Heart left ventricle (tissue), 16 donors: ENCODE measurements around the gene BANF1. TPM values are rescaled to one million over a fixed set of nuclear protein-coding genes. Genes with fewer than 3 reads are reported as not detected.

Source experiments
- ATAC-seq, 4 donors: fragments of 200-7000 bp; cut with Tn5 transposase; one replicate each; pipeline ENCODE4 v1.9.1; 2020 to 2022; ENCODE audit warnings: moderate library complexity in 4 of 4, mild to moderate bottlenecking in 3 of 4, moderate number of reproducible peaks in 1 of 4
- DNase-seq, 5 donors: peaks; one replicate each; pipeline ENCODE4 v3.0.0-alpha.2; 2020
- H3K27ac ChIP-seq, 12 donors: fragments of 200-600 bp; sonication (generic) in 4 of 12; one replicate each; pipeline versions ENCODE4 v1.5.0 to v1.8.0; 2016 to 2022; ENCODE audit warnings: mild to moderate bottlenecking in 2 of 12
- H3K27me3 ChIP-seq, 9 donors: fragments of 200-600 bp; sonication (generic) in 2 of 9; one replicate each; pipeline versions ENCODE4 v1.5.1 to v1.8.0; 2016 to 2022; ENCODE audit warnings: mild to moderate bottlenecking in 3 of 9
- H3K36me3 ChIP-seq, 9 donors: fragments of 200-600 bp; sonication (generic) in 2 of 9; one replicate each; pipeline versions ENCODE4 v1.5.0 to v1.8.0; 2018 to 2022; ENCODE audit warnings: mild to moderate bottlenecking in 2 of 9
- H3K4me1 ChIP-seq, 12 donors: fragments of 200-600 bp; sonication (generic) in 4 of 12; one replicate each; pipeline versions ENCODE4 v1.5.0 to v1.8.0; 2016 to 2022; ENCODE audit warnings: mild to moderate bottlenecking in 3 of 12
- H3K4me3 ChIP-seq, 12 donors: fragments of 200-600 bp; sonication (generic) in 4 of 12; one replicate each; pipeline versions ENCODE4 v1.5.0 to v1.8.0; 2017 to 2022; ENCODE audit warnings: mild to moderate bottlenecking in 9 of 12, moderate library complexity in 4 of 12
- H3K9me3 ChIP-seq, 12 donors: fragments of 200-600 bp; sonication (generic) in 4 of 12; one replicate each; pipeline versions ENCODE4 v1.5.0 to v1.8.0; 2016 to 2022; ENCODE audit warnings: mild to moderate bottlenecking in 1 of 12
- CTCF ChIP-seq, 12 donors: fragments of 200-600 bp; sonication (generic) in 4 of 12; IDR thresholded peaks; one replicate each; pipeline versions ENCODE4 v1.5.0 to v1.8.0; 2018 to 2022; ENCODE audit warnings: antibody characterized with exemption in 12 of 12, mild to moderate bottlenecking in 5 of 12
- POLR2A ChIP-seq, 2 donors: fragments of 450-650 bp; IDR thresholded peaks; one replicate each; pipeline ENCODE4 v1.6.1; 2017; ENCODE audit warnings: antibody characterized with exemption in 2 of 2, mild to moderate bottlenecking in 2 of 2, moderate library complexity in 2 of 2
- WGBS, 4 donors: extraction: QIAGEN DNeasy Blood & Tissue Kit in 2 of 4; methylation state at CpG; one replicate each; pipeline versions ENCODE4 v1.1.5 to v1.1.7; 2013 to 2018; 5-methylcytosine and 5-hydroxymethylcytosine counted together
- intact Hi-C, 10 donors: fragments of 100-400 bp; cut with DNase I; formaldehyde crosslinking; loops; one replicate each; pipeline versions ENCODE4 v1.11.1 to v1.14.2; 2022
- polyA plus RNA-seq, 2 donors: library from polyadenylated mRNA; stranded (reverse); fragments of 200-250 nt; gene quantifications; one replicate each; pipeline ENCODE4 v1.2.3, GENCODE V29; 2013
- total RNA-seq, 9 donors: library from RNA; depleted of rRNA in 2 of 9; stranded (reverse); fragments of >200 nt in 2 of 9; fragmentation: NEBNext Ultra II Directional in 3 of 9; extraction: Animal tissue kit (Norgen Biotek cat#: 25700) in 3 of 9; gene quantifications; one replicate each; pipeline versions ENCODE4 v1.1.0 to v1.2.4, GENCODE V29; 2016 to 2023
- donor health status: ischemic (EF 13 %, LVEDD 7.1; RV severe dilation, severe dysfunction).
- donor health status: healthy with polysubstance abuse.
- donor health status: DM: no; HTN: yes; CAD: no.
- donor health status: DM: no; HTN: no; CAD: no.
- donor health status: ischemic (EF 25% LVEDD 6.9; RV normal size, moderate dysfunction).
- donor health status: ischemic (EF 25% LVEDD 5.7; RV mildly dilated, moderate dysfunction).
- donor health status: healthy.
- donor health status: DM: yes; HTN: yes; CAD: no.
- donor health status: ischemic (EF 35%, LVEDD 5.7; RV mildly dilated, moderate dysfunction).
- donor health status: nonischemic (EF 11% LVEDD 7.7; RV severe dilation, severe dysfunction).
- donor health status: DM: yes; HTN: yes; CAD: no.
- donor health status: PGD.
- donor health status: ischemic (EF 29% LVEDD 5.4; RV normal size, mild dysfunction).
- donor health status: nonischemic (EF 23%, LVEDD 6.1; RV moderate dilation, normal function).

Gene BANF1
- total and polyA plus RNA-seq, 11 donors = 68.7 to 345 (median 199) TPM

DNA sequence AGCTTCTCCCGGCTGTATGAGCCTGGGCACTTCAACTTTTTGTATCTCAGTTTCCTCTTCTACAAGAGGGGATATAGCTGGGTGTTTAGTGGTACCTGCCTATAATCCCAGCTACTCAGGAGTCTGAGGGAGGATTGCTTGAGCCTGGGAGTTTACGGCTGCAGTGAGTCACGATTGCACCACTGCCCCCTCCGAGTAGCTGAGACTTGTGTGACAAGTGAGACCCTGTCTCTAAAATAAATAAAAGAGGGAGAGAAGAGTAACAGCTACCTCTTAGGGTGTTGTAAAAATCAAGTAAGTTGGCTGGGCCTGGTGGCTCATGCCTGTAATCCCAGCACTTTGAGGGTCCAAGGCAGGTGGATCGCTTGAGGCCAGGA is 34.0 kb downstream of the BANF1 start:
- TF ChIP-seq CTCF (IDR thresholded peaks at IDR 0.05) (no peak), POLR2A (IDR thresholded peaks at IDR 0.05) (no peak)
- 84 to 88% (median 87%) methylated on average over 5 of the region's 5 CpGs for WGBS, 4 donors
- peaks cover 0 to 6% (median 0%) of the 10 kb centered on the region in 12 donors for H3K4me1 ChIP-seq
- no peak overlapping the region for H3K4me3 ChIP-seq
- intact Hi-C loops = no loop called here
- DNase-seq = no peak
- no peak for ATAC-seq
- H3K9me3 ChIP-seq = no peaks in the 10 kb centered on the region
- no peaks in the 10 kb centered on the region for H3K36me3 ChIP-seq
- no peak overlapping the region for H3K27ac ChIP-seq
- peaks cover 0 to 3% (median 0%) of the 10 kb centered on the region in 9 donors for H3K27me3 ChIP-seq

- WGBS, 4 donors = 82 to 91% (median 89%) methylated on average over 3 of the region's 3 CpGs
- Histone ChIP-seq H3K4me3 (no peak overlapping the region), H3K9me3 (no peaks in the 10 kb centered on the region), H3K27ac (no peak overlapping the region), H3K4me1 (peaks cover 0 to 6% (median 0%) of the 10 kb centered on the region in 12 donors), H3K27me3 (peaks cover 0 to 3% (median 0%) of the 10 kb centered on the region in 9 donors), H3K36me3 (no peaks in the 10 kb centered on the region)
- no peak for ATAC-seq
- intact Hi-C loops = no loop called here
- TF ChIP-seq POLR2A (IDR thresholded peaks at IDR 0.05) (no peak), CTCF (IDR thresholded peaks at IDR 0.05) (no peak)
- DNase-seq = no peak
Measured at GRCh38 chr11:66037327-66037726, 35.0 kb downstream of the BANF1 start.

DNA sequence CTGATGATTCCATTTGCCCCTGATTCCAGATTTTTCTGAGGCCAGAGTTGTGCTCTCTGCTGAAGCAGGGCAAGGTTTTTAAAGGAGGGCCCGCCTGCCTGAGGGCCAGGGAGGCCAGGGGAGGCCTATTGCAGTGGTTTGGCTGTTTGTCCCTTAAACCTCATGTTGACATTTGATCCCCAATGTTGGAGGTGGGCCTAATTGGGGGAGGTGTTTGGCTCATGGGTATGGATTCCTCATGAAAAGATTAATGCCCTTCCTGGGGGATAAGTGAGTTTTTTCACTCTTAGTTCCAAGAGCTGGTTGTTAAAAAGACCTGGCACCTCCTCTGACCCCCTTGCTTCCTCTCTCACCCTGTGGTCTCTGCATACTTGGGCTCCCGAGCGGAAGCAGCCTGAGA is 37.5 kb downstream of the BANF1 start:
- whole genome bisulfite sequencing, 4 donors = 82 to 91% (median 85%) methylated on average over 2 to 3 of the region's 3 CpGs
- DNase-seq (no peak), ATAC-seq (no peak)
- no peaks in the 10 kb centered on the region for H3K36me3 ChIP-seq
- intact Hi-C loops = no loop called here
- H3K4me3 ChIP-seq = no peak overlapping the region
- TF ChIP-seq CTCF (IDR thresholded peaks at IDR 0.05) (no peak), POLR2A (IDR thresholded peaks at IDR 0.05) (no peak)
- peaks cover 0 to 6% (median 0%) of the 10 kb centered on the region in 12 donors for H3K4me1 ChIP-seq
- H3K9me3 ChIP-seq = no peaks in the 10 kb centered on the region
- H3K27ac ChIP-seq = no peak overlapping the region
- peaks cover 0 to 2% (median 0%) of the 10 kb centered on the region in 9 donors for H3K27me3 ChIP-seq

DNA sequence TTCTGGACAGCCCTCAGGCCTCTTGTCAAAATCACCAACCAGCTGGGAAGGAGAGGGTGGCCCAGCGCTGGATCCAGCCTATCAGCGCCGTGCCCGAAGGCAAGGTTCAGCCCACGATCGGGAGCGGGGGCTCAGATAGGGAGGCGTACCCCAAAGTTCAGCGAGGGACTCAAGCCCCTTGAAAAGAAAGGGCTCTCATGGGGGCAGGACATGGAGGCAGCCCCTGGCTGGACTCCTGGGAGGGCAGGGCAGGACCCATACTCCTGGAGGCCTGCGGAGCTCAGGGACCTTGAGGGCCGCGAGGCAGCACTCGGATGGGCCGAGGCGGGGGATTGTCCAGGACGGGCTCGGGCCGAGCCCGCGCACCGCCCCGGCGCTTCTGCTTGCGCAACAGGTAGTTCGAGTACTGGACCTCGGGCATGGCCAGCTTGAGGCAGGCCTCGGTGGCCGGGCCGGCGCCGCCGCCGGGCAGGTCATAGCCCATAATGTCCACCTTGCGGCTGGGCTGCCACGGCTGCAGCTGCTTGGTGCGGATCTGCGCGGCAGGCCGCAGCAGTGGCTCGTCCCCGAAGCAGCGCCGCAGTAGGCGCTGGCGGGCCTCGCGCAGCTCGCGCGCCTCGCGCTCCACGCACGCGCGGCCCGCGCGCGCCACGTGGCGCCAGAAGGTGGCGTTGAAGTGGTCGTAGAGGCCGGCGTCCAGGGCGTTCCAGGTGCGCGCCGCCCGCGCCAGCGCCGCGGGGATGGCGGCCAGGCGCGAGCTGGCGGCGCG is 40.1 kb downstream of the BANF1 start:
- DNase-seq (no peak), ATAC-seq (no peak)
- WGBS, 4 donors = 96 to 97% (median 97%) methylated on average over 76 to 81 of the region's 81 CpGs
- Histone ChIP-seq H3K9me3 (no peaks in the 10 kb centered on the region), H3K4me1 (peaks cover 0 to 12% (median 0%) of the 10 kb centered on the region in 12 donors), H3K36me3 (no peaks in the 10 kb centered on the region), H3K27ac (no peak overlapping the region), H3K27me3 (peaks cover 0 to 2% (median 0%) of the 10 kb centered on the region in 9 donors), H3K4me3 (no peak overlapping the region)
- TF ChIP-seq POLR2A (IDR thresholded peaks at IDR 0.05) (no peak), CTCF (IDR thresholded peaks at IDR 0.05) (no peak)
- intact Hi-C loops = no loop called here
